Astrocyte (in vitro differentiated cells and primary cell): ENCODE data around the gene TMED4. TPM values are rescaled to one million over a fixed set of nuclear protein-coding genes. Genes with fewer than 3 reads are reported as not detected.

Experiments used
- DNase-seq: peaks from one replicate; pipeline ENCODE4 v3.0.0-alpha.2; 2010; ENCODE audit warnings: low read depth
- FAIRE-seq: peaks from 2 replicates; lab custom pipeline; 2011; peaks lifted over from hg19 to GRCh38; lab: Jason Lieb, UNC
- H2AFZ ChIP-seq: 2 replicates; pipeline ENCODE4 v1.6.0; 2012; ENCODE audit warnings: low read depth, low read length, inconsistent platforms
- H3K27ac ChIP-seq: 2 replicates; pipeline ENCODE4 v1.5.1; 2011; ENCODE audit warnings: low read depth, low read length, inconsistent platforms
- H3K27me3 ChIP-seq: 2 replicates; pipeline ENCODE4 v1.6.0; 2011; ENCODE audit warnings: low read length, inconsistent platforms; ENCODE audit not compliant: insufficient read depth
- H3K36me3 ChIP-seq: 2 replicates; pipeline ENCODE4 v1.5.1; 2011; ENCODE audit warnings: low read length, inconsistent platforms; ENCODE audit not compliant: insufficient read depth
- H3K4me1 ChIP-seq: 2 replicates; pipeline ENCODE4 v1.5.1; 2011; ENCODE audit warnings: low read length, inconsistent platforms; ENCODE audit not compliant: insufficient read depth
- H3K4me2 ChIP-seq: 2 replicates; pipeline ENCODE4 v1.6.0; 2012; ENCODE audit warnings: low read length, inconsistent platforms
- H3K4me3 ChIP-seq: 2 replicates; pipeline ENCODE4 v1.5.1; 2011; ENCODE audit warnings: low read depth, mild to moderate bottlenecking, low read length, inconsistent platforms; ENCODE audit not compliant: insufficient read depth
- H3K79me2 ChIP-seq: 2 replicates; pipeline ENCODE4 v1.6.0; 2012; ENCODE audit warnings: mild to moderate bottlenecking, low read length, inconsistent platforms; ENCODE audit not compliant: insufficient read depth
- H3K9ac ChIP-seq: 2 replicates; pipeline ENCODE4 v1.6.0; 2012; ENCODE audit warnings: mild to moderate bottlenecking, low read length, inconsistent platforms
- H3K9me3 ChIP-seq: 2 replicates; pipeline ENCODE4 v1.5.1; 2012; ENCODE audit warnings: low read depth, mild to moderate bottlenecking, low read length, inconsistent platforms; ENCODE audit not compliant: insufficient read depth
- H4K20me1 ChIP-seq: 2 replicates; pipeline ENCODE4 v1.6.0; 2012; ENCODE audit warnings: low read length, inconsistent platforms; ENCODE audit not compliant: insufficient read depth
- H3K27ac Mint-ChIP-seq: one replicate; pipeline ENCODE4 v1.8.0; 2021; ENCODE audit warnings: mild to moderate bottlenecking, mixed read lengths; ENCODE audit not compliant: unreplicated experiment
- H3K27me3 Mint-ChIP-seq: one replicate; pipeline ENCODE4 v1.8.0; 2021; ENCODE audit warnings: low read depth, mixed read lengths; ENCODE audit not compliant: unreplicated experiment
- H3K36me3 Mint-ChIP-seq: one replicate; pipeline ENCODE4 v1.8.0; 2021; ENCODE audit warnings: low read depth, mixed read lengths; ENCODE audit not compliant: unreplicated experiment
- H3K4me1 Mint-ChIP-seq: one replicate; pipeline ENCODE4 v1.8.0; 2021; ENCODE audit warnings: low read depth, mixed read lengths; ENCODE audit not compliant: unreplicated experiment
- H3K4me3 Mint-ChIP-seq: one replicate; pipeline ENCODE4 v1.8.0; 2021; ENCODE audit warnings: mild to moderate bottlenecking, moderate library complexity, mixed read lengths; ENCODE audit not compliant: unreplicated experiment
- H3K9me3 Mint-ChIP-seq: one replicate; pipeline ENCODE4 v1.8.0; 2021; ENCODE audit warnings: mild to moderate bottlenecking, mixed read lengths; ENCODE audit not compliant: unreplicated experiment
- EZH2 ChIP-seq: IDR thresholded peaks from 2 replicates; pipeline ENCODE4 v1.6.1; 2012; ENCODE audit warnings: mild to moderate bottlenecking, low read length, inconsistent platforms; ENCODE audit not compliant: insufficient read depth
- total RNA-seq: library from RNA; stranded (reverse); gene quantifications from 2 replicates; pipeline ENCODE4 v1.2.1, GENCODE V29; 2021
- TF ChIP-seq, protein P1 (sequence below): IDR thresholded peaks from 2 replicates; pipeline ENCODE4 v1.5.1; 2011; ENCODE audit warnings: low read depth, mild to moderate bottlenecking, inconsistent platforms, low read length, moderate library complexity; ENCODE audit not compliant: insufficient read depth

The TMED4 gene
- total RNA-seq, 1 donor from 2014 or later = 69.2 TPM

DNA sequence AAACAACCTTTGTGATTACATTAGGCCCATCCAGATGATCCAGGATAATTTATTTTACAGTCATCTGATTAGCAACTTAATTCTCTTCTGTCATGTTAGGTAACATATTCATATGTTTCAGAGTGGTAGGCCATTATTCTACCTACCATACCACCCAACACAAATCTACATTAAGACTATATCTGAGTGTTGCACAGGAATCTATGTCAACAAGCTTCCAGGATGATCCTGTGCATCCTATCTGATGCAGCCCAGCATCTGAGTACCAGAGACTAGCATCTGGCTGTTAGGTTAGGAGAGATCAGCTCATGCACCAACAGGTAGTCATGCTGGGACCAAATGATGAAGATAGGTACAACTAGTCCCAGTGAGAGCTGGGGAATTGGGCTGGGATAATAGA lies 7.0 kb downstream of the TMED4 start:
- peaks cover 51% of the 10 kb centered on the region for H3K36me3 ChIP-seq
- no peaks in the 10 kb centered on the region for H3K9me3 Mint-ChIP-seq
- H3K4me3 ChIP-seq = no peak overlapping the region

DNA sequence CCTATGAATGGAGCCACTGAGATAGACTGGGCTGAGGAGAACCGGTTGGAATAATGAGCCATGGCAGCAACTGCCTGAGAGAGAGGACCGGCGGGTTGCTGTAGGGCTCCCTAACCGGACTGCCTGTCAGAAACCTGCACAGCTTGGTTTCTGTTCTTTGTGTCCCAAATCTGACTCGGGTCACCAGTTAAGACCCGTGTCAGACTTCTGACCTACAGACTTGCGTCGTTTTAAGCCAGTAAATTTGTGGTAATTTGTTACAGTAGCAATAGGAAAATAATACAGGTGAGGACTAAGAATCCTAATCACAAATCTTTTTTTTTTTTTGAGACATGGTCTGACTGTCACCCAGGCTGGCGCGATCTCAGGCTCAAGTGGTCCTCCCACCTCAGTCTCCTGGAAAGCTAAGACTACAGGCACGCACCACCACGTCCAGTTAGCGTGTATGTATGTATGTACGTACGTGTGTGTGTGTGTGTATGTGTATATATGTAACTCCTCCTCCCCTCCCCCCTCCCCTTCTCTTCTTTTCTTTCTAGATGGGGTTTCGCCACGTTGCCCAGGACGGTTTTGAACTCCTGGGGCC lies 7.7 kb downstream of the TMED4 start:
- Histone ChIP-seq H3K27ac (peak overlapping the region; percentile 86), H3K9me3 (no peaks in the 10 kb centered on the region), H3K4me1 (peaks cover 20% of the 10 kb centered on the region), H4K20me1 (peaks cover 35% of the 10 kb centered on the region), H2AFZ (peak overlapping the region; percentile 88), H3K27me3 (no peaks in the 10 kb centered on the region), H3K9ac (peak overlapping the region; percentile 98), H3K79me2 (peaks cover 76% of the 10 kb centered on the region), H3K36me3 (peaks cover 52% of the 10 kb centered on the region), H3K4me2 (peak overlapping the region; percentile 96), H3K4me3 (peak overlapping the region; percentile 98)
- no peaks in the 10 kb centered on the region for H3K27me3 Mint-ChIP-seq
- peaks cover 28% of the 10 kb centered on the region for H3K4me1 Mint-ChIP-seq
- H3K9me3 Mint-ChIP-seq = no peaks in the 10 kb centered on the region
- peak overlapping the region; percentile 98 for H3K4me3 Mint-ChIP-seq
- TF ChIP-seq EZH2 = no peak
- TF ChIP-seq, protein P1, sequence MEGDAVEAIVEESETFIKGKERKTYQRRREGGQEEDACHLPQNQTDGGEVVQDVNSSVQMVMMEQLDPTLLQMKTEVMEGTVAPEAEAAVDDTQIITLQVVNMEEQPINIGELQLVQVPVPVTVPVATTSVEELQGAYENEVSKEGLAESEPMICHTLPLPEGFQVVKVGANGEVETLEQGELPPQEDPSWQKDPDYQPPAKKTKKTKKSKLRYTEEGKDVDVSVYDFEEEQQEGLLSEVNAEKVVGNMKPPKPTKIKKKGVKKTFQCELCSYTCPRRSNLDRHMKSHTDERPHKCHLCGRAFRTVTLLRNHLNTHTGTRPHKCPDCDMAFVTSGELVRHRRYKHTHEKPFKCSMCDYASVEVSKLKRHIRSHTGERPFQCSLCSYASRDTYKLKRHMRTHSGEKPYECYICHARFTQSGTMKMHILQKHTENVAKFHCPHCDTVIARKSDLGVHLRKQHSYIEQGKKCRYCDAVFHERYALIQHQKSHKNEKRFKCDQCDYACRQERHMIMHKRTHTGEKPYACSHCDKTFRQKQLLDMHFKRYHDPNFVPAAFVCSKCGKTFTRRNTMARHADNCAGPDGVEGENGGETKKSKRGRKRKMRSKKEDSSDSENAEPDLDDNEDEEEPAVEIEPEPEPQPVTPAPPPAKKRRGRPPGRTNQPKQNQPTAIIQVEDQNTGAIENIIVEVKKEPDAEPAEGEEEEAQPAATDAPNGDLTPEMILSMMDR = no peak
- peak overlapping the region; percentile 75 for H3K27ac Mint-ChIP-seq
- H3K36me3 Mint-ChIP-seq = peaks cover 23% of the 10 kb centered on the region
- FAIRE-seq = no peak
- no peak for DNase-seq

More for the DNA sequence above, 7.0 kb downstream of the TMED4 start:
- H3K79me2 ChIP-seq = peaks cover 76% of the 10 kb centered on the region
- peak overlapping the region; percentile 98 for H3K9ac ChIP-seq
- Mint-ChIP-seq H3K27me3 (no peaks in the 10 kb centered on the region), H3K4me3 (peak overlapping the region; percentile 98), H3K27ac (peak overlapping the region; percentile 14), H3K36me3 (peaks cover 17% of the 10 kb centered on the region), H3K4me1 (peaks cover 31% of the 10 kb centered on the region)
- DNase-seq (no peak), FAIRE-seq (no peak)
- no peak overlapping the region for H3K27ac ChIP-seq
- no peak overlapping the region for H2AFZ ChIP-seq
- H3K4me2 ChIP-seq = peak overlapping the region; percentile 96
- H3K9me3 ChIP-seq = no peaks in the 10 kb centered on the region
- H3K27me3 ChIP-seq = no peaks in the 10 kb centered on the region
- TF ChIP-seq EZH2 = no peak
- TF ChIP-seq, protein P1 = no peak
- H4K20me1 ChIP-seq = peaks cover 34% of the 10 kb centered on the region
- H3K4me1 ChIP-seq = peaks cover 20% of the 10 kb centered on the region
